GM13977 (cell line): Measurements from ENCODE around the gene ZNF296.

Source experiments
- DNase-seq: peaks from one replicate; pipeline ENCODE4 v3.0.0; 2012; ENCODE audit warnings: low spot score
- in situ Hi-C: fragments of 300-500 bp; cut with MboI; formaldehyde crosslinking; loops from one replicate; pipeline ENCODE4 v1.12.0; 2022; ENCODE audit warnings: low sequenced_read_pairs, low pct_unique_long_range_greater_than_20kb, mixed read lengths, inconsistent platforms; ENCODE audit not compliant: unreplicated experiment
- TF ChIP-seq, protein P1 (sequence below): IDR thresholded peaks from 2 replicates; pipeline ENCODE4 v1.5.1; 2012; ENCODE audit warnings: mild to moderate bottlenecking, control low read depth; ENCODE audit not compliant: insufficient read depth; ENCODE audit errors: extremely low read depth, missing control alignments

Gene ZNF296

DNA sequence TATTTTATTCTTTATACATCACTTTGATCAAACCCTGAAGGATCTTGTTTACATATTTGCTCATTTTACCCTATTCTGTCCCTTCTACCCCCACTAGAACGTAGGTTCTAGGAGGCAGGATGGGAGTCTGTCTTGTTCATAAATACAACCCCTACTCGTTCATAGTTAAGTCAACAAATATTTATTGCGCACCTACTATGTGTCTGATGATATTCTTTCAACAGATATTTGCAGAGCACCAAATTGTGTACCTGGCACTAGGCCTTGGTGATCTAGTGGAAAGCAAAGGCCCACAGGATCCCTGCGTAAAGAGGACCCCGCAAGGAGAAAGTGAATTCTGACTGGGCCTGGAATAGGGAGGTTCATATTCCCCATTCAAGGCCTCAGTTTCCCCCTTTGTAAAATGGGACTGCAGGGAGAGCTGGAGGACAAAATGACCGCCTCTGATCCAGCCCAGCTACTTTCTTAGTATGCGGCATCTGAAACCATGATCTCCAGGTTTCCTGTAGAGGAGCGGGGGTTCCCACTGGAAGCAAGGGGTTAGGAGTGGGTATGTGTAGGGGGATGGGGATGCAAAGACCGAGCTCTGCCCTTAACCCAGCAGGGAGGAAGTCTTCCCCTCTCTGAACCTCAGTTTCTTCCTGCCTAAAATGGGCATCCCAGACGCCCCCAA, 2.2 kb upstream of the ZNF296 start:
- in situ Hi-C loops, result no loop called here
- DNase-seq, result no peak
- TF ChIP-seq, protein P1, sequence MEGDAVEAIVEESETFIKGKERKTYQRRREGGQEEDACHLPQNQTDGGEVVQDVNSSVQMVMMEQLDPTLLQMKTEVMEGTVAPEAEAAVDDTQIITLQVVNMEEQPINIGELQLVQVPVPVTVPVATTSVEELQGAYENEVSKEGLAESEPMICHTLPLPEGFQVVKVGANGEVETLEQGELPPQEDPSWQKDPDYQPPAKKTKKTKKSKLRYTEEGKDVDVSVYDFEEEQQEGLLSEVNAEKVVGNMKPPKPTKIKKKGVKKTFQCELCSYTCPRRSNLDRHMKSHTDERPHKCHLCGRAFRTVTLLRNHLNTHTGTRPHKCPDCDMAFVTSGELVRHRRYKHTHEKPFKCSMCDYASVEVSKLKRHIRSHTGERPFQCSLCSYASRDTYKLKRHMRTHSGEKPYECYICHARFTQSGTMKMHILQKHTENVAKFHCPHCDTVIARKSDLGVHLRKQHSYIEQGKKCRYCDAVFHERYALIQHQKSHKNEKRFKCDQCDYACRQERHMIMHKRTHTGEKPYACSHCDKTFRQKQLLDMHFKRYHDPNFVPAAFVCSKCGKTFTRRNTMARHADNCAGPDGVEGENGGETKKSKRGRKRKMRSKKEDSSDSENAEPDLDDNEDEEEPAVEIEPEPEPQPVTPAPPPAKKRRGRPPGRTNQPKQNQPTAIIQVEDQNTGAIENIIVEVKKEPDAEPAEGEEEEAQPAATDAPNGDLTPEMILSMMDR, result no peak

DNA sequence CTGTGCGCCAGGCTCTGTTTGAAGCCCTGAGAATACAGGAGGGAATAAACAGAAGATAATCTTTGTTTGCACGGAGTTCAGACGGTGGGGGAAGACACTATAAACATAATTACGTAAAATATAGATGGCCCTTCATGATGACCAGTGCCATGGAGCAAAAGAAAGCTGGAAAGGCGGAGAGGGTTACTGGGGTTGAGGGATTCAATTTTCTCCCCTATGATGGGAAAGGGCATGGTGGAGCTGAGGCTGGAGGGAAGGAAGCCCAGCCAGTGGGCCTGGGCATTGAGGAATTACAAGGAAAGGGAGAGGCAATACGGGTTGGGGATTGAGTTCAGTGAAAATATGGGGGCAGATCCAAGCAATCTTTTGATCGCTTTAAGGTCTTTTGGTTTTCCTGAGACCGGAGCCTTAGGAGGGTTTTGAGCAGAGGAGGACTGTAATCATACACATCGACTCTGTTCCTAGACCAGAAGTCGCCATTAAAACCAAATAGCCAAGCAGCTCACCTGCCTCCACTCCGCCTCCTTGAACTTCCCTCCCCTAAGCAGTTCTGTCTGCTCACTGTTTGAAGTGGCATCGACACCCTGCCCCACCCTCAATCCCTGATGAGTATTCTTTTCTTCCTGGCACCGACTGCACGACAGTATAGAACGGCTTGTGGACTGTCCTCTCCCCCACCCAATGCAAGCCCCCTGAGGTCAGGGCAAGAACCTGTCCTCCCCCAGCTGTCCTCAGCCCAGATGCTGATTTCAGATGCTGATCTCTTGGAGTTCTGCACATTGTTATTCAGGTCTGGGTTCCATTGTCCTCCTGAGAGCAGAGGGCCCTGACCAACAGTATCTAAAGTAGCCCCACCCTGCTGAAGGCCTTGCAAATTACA, 813 bp upstream of the ZNF296 start:
- DNase-seq, result no peak
- TF ChIP-seq, protein P1, result no peak
- in situ Hi-C loops, result no loop called here

DNA sequence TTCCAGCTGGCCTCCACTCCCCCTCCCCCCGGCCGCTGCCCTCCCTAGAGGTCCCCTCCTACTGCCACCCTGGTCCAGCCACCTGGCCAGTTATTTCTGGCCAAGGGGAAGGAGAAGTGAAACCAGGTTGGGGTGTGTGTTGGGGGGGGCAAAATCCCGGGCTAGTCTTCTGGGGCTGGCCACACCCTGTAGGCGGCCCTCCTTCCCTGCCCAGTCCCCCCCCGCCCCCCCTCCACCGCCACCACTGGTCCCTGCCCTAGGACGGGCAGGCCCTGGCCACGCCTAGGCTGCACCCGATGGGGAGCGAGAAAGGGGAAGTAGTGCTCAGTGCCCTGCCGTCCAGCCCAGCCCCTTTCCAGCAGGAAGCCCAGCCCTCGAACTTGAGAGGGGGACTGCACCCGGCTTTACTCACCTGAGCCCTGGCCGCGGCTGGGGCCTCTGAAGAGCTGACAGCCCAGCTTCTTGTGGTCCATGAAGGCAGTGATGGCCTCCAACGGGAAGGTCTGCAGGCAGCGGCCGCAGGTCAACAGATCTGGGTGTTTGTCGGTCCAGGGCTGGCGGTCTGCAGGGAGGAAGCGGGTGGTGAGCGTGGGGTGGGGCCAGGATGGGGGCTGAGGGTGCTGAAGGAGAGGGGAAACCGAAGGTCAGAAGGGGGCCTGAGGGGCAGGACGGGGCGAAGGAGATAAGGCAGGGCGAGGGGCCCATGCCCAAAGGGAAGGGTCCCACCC, 813 bp downstream of the ZNF296 start:
- DNase-seq, result peak; percentile 97
- in situ Hi-C loops, result no loop called here
- TF ChIP-seq, protein P1, result no peak

DNA sequence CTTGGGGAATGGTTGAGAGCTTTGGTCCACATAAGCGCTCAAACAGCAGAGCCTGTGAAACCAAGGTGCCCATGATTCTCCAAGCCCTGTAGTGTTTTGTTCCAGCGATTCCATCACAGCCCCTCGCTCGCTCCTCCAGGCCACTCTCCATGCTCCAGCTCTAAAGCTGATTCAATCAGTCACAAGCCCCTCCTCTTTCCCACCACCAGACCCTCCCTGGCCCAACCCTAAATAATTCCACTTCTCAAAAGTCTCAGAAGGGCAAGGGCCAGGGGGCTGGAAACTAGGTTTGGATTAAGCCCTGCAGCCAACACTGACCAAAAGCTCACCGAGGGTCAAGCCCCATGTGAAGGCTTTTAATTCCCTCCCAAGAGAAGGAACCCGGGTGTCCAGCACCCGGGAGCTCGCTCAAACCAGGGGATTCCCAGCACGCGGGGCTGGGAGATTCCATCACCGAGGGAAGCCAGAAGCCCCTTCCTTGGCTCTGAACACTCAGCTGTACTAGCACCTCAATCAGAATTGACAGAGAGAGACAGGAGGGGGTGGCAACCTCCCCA, 1.5 kb downstream of the ZNF296 start:
- TF ChIP-seq, protein P1, result no peak
- in situ Hi-C loops, result no loop called here
- no peak for DNase-seq

DNA sequence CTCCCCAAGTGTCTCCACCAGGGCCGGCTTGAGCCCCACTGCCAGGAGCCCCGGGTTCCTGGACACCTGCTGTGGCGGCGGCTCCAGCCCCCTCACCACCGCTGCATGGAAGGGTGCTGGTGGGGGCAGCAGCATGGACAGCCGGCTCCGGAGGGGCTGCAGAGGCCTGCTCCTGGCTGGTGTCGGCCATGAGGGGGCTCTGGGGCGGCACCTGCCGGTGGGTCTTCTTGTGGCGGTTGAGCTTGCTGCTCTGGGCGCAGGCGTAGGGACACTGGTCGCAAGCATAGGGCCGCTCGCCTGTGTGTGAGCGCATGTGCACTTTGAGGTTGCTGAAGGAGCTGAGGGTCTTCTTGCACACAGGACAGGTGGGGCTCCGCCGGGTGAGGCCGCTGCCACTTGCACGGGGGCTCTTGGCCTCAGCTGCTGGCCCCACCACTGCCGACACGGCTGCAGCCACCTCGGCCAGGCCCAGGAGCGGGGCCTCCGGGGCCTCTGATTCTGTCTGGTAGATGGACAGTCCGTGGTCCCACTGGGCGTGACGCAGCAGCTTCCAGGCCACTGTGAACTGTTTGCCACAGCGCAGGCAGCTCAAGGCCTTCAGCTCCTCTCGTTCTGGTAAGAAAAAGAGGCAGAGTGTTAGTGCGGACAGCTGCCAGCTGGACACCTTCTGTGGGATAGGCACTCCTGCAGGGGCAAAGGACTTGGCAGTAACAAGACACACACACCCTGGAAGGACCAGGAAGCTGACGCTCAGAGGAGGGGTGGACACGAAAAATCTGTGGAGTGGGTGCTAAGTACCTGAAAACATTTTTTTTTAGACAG, 4.1 kb downstream of the ZNF296 start:
- DNase-seq, result no peak
- in situ Hi-C loops, result no loop called here
- TF ChIP-seq, protein P1, result no peak

DNA sequence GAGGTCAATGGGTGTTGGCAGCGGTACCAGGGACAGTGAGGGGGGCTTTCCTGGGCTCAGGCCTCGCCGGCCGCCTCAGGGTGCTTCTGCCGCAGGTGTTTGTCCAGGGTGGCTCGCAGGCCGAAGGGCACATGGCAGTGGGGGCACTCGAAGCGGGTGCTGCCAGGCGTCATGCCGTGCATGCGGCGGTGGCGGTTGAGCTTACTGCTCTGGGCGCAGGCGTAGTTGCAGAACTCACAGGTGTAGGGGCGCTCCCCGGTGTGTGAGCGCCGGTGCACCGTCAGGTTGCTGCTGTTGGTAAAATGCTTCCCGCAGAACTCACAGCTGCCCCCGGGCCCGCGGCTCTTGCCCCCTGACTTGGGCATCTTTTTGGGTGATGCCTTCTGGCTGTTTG, 4.7 kb downstream of the ZNF296 start:
- TF ChIP-seq, protein P1, result no peak
- no peak for DNase-seq
- in situ Hi-C loops, result no loop called here
